Breast epithelium (tissue), 3 donors: ENCODE data around the gene CDK16.
A peak's percentile ranks its signal among the peaks of the same experiment; 100 is the strongest.

Source experiments
- CTCF ChIP-seq, 3 donors: fragments of 450-650 bp; IDR thresholded peaks; one replicate each; pipeline ENCODE4 v1.5.1; 2016 to 2017; ENCODE audit warnings: antibody characterized with exemption in 3 of 3, mild to moderate bottlenecking in 3 of 3, moderate library complexity in 3 of 3
- POLR2A ChIP-seq: fragments of 450-650 bp; IDR thresholded peaks from one replicate; pipeline ENCODE4 v1.6.1; 2016; ENCODE audit warnings: antibody characterized with exemption, mild to moderate bottlenecking, moderate library complexity

GRCh38 chrX:47232803-47233332 lies 14.4 kb downstream of the CDK16 start, which contains the start of gene USP11:
- peak; percentile 25 for TF ChIP-seq POLR2A
- no peak for TF ChIP-seq CTCF (IDR thresholded peaks at IDR 0.05)
